Mucosa of gallbladder (tissue), 1 donor: ENCODE data around the gene TAF11L4. TPM values are rescaled to one million over a fixed set of nuclear protein-coding genes. Genes with fewer than 3 reads are reported as not detected.

Experiments
- total RNA-seq: library from RNA; stranded (reverse); gene quantifications from one replicate; pipeline ENCODE4 v1.2.1, GENCODE V29; 2021
- donor health status: DM: no; HTN: no; CAD: no.

Gene TAF11L4
- total RNA-seq, 1 donor from 2014 or later: not detected

Other genes starting within 250 kb of the TAF11L4 start
- not detected for gene TAF11L2, start 23.6 kb upstream of the TAF11L4 start, total RNA-seq
- gene TAF11L3, start 3.4 kb upstream of the TAF11L4 start, total RNA-seq: not detected
- not detected for gene TAF11L5, start 3.4 kb downstream of the TAF11L4 start, total RNA-seq
- not detected for gene TAF11L6, start 6.9 kb downstream of the TAF11L4 start, total RNA-seq
- not detected for gene TAF11L7, start 64.0 kb downstream of the TAF11L4 start, total RNA-seq
- gene TAF11L8, start 69.2 kb downstream of the TAF11L4 start, total RNA-seq: not detected
- gene TAF11L9, start 72.6 kb downstream of the TAF11L4 start, total RNA-seq: not detected
- gene TAF11L10, start 76.0 kb downstream of the TAF11L4 start, total RNA-seq: not detected
- not detected for gene TAF11L11, start 82.4 kb downstream of the TAF11L4 start, total RNA-seq
- not detected for gene TAF11L12, start 88.6 kb downstream of the TAF11L4 start, total RNA-seq
- gene TAF11L13, start 110.3 kb downstream of the TAF11L4 start, total RNA-seq: not detected
- gene TAF11L14, start 112.7 kb downstream of the TAF11L4 start, total RNA-seq: not detected